AG20443 (cell line): ENCODE data around the gene PGR.

Experiments used
- DNase-seq: peaks from one replicate; pipeline ENCODE4 v3.0.0; 2012; ENCODE audit warnings: low spot score, mixed read lengths

The PGR gene

GRCh38 chr11:101009690-101010055, 119.9 kb downstream of the PGR start:
- no peak for DNase-seq

GRCh38 chr11:101008961-101009689, 120.5 kb downstream of the PGR start:
- no peak for DNase-seq

GRCh38 chr11:101003468-101003867, 126.1 kb downstream of the PGR start:
- DNase-seq: no peak

GRCh38 chr11:100999756-101000155, 129.9 kb downstream of the PGR start:
- no peak for DNase-seq

GRCh38 chr11:100994966-100995365, 134.6 kb downstream of the PGR start:
- no peak for DNase-seq

- no peak for DNase-seq
Observed at GRCh38 chr11:100991541-100991940, 138.1 kb downstream of the PGR start.

GRCh38 chr11:100990931-100991330, 138.7 kb downstream of the PGR start:
- DNase-seq: no peak

- no peak for DNase-seq
Observed at GRCh38 chr11:100984668-100985067, 144.9 kb downstream of the PGR start.

- no peak for DNase-seq
Observed at GRCh38 chr11:100981196-100981824, 148.3 kb downstream of the PGR start.

- DNase-seq: no peak
Observed at GRCh38 chr11:100980156-100980555, 149.5 kb downstream of the PGR start.
